ENCODE measurements around the gene WIZ. TPM values are rescaled to one million over a fixed set of nuclear protein-coding genes. Genes with fewer than 3 reads are reported as not detected.

The WIZ gene
- total RNA-seq, 1 donor from 2014 or later: 90.4 TPM

DNA sequence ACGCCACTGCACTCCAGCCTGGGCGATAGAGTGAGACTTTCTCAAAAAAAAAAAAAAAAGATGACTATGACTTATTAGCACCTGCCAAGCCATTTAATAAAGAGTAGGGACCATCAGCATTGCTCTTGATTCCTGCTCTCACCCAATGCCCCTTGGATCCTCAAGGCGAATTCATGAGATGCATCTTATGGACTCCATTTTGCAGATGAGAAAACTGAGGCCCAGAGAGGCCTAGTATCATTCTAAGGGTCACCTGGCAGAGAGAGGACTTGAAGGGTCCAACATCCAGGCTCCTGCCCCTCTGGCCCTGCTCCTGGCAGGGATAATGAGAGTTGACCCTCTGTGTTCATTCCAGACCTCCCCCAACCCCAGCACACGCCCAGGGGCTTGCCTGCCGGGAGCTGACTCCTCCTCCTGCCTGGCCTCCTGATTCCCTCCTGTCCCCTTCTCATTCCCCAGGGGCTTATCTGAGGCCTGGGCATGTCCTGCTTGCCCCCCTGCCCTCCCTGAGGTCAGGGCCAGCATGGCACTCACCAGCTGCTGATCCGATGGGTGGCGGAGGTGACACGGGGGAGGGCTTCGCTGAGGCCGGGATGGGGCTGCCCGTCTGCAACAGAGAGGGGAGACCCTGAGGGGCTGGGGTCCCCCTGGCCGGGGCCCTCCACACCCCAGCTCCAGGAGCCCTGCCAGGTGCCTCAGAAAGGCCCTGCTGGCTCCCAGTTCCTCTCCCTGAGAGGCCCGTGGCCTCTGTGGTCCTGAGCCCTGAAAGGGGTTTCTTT, 7.4 kb downstream of the WIZ start:
- Histone ChIP-seq H3K27ac (no peak overlapping the region), H3K36me3 (no peaks in the 10 kb centered on the region), H3K4me3 (no peak overlapping the region), H3K9me3 (no peaks in the 10 kb centered on the region), H3K27me3 (no peaks in the 10 kb centered on the region), H3K4me1 (peaks cover 27 to 60% of the 10 kb centered on the region in 2 donors)
- intact Hi-C loops (cut with DNase I): no loop called here
- TF ChIP-seq, protein P1, sequence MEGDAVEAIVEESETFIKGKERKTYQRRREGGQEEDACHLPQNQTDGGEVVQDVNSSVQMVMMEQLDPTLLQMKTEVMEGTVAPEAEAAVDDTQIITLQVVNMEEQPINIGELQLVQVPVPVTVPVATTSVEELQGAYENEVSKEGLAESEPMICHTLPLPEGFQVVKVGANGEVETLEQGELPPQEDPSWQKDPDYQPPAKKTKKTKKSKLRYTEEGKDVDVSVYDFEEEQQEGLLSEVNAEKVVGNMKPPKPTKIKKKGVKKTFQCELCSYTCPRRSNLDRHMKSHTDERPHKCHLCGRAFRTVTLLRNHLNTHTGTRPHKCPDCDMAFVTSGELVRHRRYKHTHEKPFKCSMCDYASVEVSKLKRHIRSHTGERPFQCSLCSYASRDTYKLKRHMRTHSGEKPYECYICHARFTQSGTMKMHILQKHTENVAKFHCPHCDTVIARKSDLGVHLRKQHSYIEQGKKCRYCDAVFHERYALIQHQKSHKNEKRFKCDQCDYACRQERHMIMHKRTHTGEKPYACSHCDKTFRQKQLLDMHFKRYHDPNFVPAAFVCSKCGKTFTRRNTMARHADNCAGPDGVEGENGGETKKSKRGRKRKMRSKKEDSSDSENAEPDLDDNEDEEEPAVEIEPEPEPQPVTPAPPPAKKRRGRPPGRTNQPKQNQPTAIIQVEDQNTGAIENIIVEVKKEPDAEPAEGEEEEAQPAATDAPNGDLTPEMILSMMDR (IDR thresholded peaks at IDR 0.05): no peak
- no peak for DNase-seq (ENCODE audit: low spot score in 2 of 2)

- Histone ChIP-seq H3K4me1 (peaks cover 29 to 66% of the 10 kb centered on the region in 2 donors), H3K36me3 (no peaks in the 10 kb centered on the region), H3K4me3 (no peak overlapping the region), H3K27ac (no peak overlapping the region), H3K9me3 (no peaks in the 10 kb centered on the region), H3K27me3 (no peaks in the 10 kb centered on the region)
- intact Hi-C loops (cut with DNase I): no loop called here
- TF ChIP-seq, protein P1 (IDR thresholded peaks at IDR 0.05): no peak
- DNase-seq (ENCODE audit: low spot score in 2 of 2): no peak
Observed at GRCh38 chr19:15441317-15441716, 8.4 kb downstream of the WIZ start.

DNA sequence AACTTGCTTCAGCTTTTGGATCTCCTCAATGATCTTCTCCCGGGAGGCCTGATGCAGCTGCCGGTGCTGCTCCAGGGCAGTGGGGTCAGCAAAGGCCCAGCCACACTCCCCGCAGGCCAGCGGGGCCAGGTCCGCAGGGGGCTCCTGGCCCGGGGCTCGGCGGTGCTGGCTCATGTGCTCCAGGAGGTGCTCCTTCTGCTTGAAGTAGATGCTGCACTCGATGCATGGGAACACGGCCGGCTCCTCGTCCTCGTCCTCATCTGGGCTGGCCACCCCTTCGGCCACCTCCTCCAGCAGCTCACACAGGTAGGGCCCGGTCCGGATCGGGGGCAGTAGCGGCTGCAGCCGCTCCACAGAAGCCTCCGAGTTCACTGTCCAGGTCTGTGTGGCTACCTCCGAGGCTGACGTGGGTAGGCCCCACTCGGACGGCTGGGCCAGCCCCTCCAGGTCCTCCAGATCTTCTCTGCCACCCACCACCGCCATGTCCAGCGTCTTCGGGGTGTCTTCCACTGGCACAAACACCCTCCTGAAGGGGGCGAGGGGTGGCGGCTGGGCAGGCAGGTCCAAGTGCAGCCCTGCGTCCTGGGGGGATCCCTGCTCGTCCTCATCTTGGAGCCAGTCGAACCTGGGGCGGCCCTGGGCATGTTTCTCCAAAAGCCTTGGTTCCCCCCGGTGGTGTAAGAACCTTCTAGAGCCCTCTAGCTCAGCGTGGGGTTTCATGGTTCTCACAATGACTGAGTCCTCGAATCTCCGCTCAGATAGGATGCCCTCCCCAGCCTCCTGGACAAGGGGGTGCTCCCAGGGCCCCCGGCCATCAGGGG, 9.7 kb downstream of the WIZ start:
- TF ChIP-seq, protein P1 (IDR thresholded peaks at IDR 0.05): no peak
- no peaks in the 10 kb centered on the region for H3K36me3 ChIP-seq
- H3K27ac ChIP-seq: peak overlapping the region in 1 of 2 donors; percentile 78
- intact Hi-C loops (cut with DNase I): loop anchor here (5.0 kb wide), 3 partner anchors 178 to 333 kb away; partner anchors contain the start of gene SYDE1
- no peaks in the 10 kb centered on the region for H3K9me3 ChIP-seq
- peaks cover 20 to 53% of the 10 kb centered on the region in 2 donors for H3K4me1 ChIP-seq
- no peak overlapping the region for H3K4me3 ChIP-seq
- H3K27me3 ChIP-seq: no peaks in the 10 kb centered on the region
- no peak for DNase-seq (ENCODE audit: low spot score in 2 of 2)

DNA sequence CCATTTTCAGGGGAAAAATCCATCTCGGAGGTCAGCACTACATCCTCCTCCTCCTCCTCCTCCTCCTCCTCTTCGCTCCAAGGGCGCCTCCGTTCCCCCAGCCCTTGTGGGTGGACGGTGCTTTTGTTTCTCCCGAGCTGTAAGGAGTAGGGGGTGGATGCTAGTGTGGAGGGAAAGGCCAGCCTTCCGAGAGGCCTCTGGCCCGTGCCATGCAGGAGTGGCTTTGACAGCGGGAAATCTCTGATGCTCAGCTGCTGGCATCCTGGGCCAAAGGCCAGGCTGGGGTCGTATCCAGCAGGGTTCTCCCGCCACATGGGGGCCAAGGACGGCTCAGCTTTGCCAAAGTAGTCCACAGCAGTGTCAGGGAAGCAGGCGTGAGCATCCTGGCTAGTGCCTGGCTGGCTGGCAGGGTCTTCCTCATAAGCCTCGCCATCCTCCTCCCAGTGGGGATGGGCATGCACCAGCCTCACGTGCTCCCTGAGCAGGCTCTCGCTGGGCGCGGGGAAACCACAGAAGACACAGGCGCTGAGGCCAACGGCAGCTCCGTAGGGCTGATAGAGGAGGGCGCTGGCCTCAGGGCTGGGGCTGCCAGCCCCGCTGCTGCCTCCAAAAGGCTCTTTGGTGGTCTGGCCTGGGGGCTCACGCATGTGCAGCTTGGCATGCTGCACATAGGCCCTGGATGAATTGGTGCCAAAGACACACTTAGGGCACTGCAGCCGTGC, 10.5 kb downstream of the WIZ start:
- Histone ChIP-seq H3K4me1 (peaks cover 18 to 46% of the 10 kb centered on the region in 2 donors), H3K27me3 (no peaks in the 10 kb centered on the region), H3K4me3 (no peak overlapping the region), H3K27ac (peak overlapping the region; percentile 70 to 78), H3K36me3 (no peaks in the 10 kb centered on the region), H3K9me3 (no peaks in the 10 kb centered on the region)
- TF ChIP-seq, protein P1 (IDR thresholded peaks at IDR 0.05): no peak
- intact Hi-C loops (cut with DNase I): loop anchor here (5.0 kb wide), 3 partner anchors 177 to 332 kb away; partner anchors contain the start of gene SYDE1
- no peak for DNase-seq (ENCODE audit: low spot score in 2 of 2)

GRCh38 chr19:15438577-15438976, 11.2 kb downstream of the WIZ start:
- H3K4me1 ChIP-seq: peaks cover 18 to 39% of the 10 kb centered on the region in 2 donors
- H3K4me3 ChIP-seq: no peak overlapping the region
- H3K36me3 ChIP-seq: no peaks in the 10 kb centered on the region
- TF ChIP-seq, protein P1 (IDR thresholded peaks at IDR 0.05): no peak
- peak overlapping the region; percentile 70 to 78 for H3K27ac ChIP-seq
- H3K27me3 ChIP-seq: no peaks in the 10 kb centered on the region
- intact Hi-C loops (cut with DNase I): loop anchor here (5.0 kb wide), 3 partner anchors 176 to 331 kb away; partner anchors contain the start of gene SYDE1
- H3K9me3 ChIP-seq: no peaks in the 10 kb centered on the region
- DNase-seq (ENCODE audit: low spot score in 2 of 2): no peak
